Activated T-cell treated with anti-CD3 and anti-CD28 coated beads, Interleukin-2, amount 50 U/mL, for 4 hours (primary cell): ENCODE results near the gene PARN. TPM values are rescaled to one million over a fixed set of nuclear protein-coding genes. Genes with fewer than 3 reads are reported as not detected.

ENCODE experiments used
- ATAC-seq, 2 donors: fragments of 200-7000 bp; cut with Tn5 transposase; one replicate each; pipeline ENCODE4 v1.10.0; 2021
- DNase-seq: peaks from one replicate; pipeline ENCODE4 v3.0.0-alpha.2; 2020
- H3K27me3 Mint-ChIP-seq: one replicate; pipeline ENCODE4 v1.8.0; 2021; ENCODE audit warnings: low read depth, mixed read lengths
- H3K36me3 Mint-ChIP-seq: one replicate; pipeline ENCODE4 v1.8.0; 2022; ENCODE audit warnings: mixed read lengths; ENCODE audit not compliant: insufficient read depth
- H3K4me1 Mint-ChIP-seq: one replicate; pipeline ENCODE4 v1.8.0; 2021; ENCODE audit warnings: low read depth, mixed read lengths
- H3K4me3 Mint-ChIP-seq: one replicate; pipeline ENCODE4 v1.8.0; 2021; ENCODE audit warnings: mild to moderate bottlenecking, moderate library complexity, mixed read lengths
- H3K9me3 Mint-ChIP-seq: one replicate; pipeline ENCODE4 v1.8.0; 2021; ENCODE audit warnings: mixed read lengths
- total RNA-seq, 3 donors: library from RNA; stranded (reverse); gene quantifications; one replicate each; pipeline ENCODE4 v1.2.1, GENCODE V29; 2021

Gene PARN
- total RNA-seq, 3 donors from 2014 or later = 45.0 to 52.8 (median 47.3) TPM

DNA sequence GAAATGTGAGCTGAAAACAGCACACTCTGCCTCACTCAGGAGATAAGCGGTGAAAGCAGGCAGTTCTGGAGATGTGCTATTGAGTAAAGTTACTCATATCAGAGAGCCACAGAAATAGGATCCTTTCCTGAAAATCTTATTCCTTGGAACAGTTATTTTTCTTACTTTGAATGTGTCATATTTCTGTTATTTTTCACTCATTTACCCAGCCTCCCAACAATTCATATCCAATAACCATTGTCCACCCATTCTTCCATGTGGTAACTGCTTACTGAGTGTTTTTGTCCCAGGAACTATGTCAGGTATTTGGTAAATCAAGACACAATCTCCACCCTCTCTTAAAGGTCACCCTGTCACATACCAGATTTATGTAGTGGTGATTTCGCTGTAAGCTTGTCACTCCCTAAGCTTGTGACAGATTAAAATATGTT, 144.9 kb downstream of the PARN start:
- peaks cover 17% of the 10 kb centered on the region for H3K4me1 Mint-ChIP-seq
- peaks cover 20% of the 10 kb centered on the region for H3K36me3 Mint-ChIP-seq
- DNase-seq (no peak), ATAC-seq (no peak)
- no peaks in the 10 kb centered on the region for H3K9me3 Mint-ChIP-seq
- no peaks in the 10 kb centered on the region for H3K27me3 Mint-ChIP-seq
- no peak overlapping the region for H3K4me3 Mint-ChIP-seq

DNA sequence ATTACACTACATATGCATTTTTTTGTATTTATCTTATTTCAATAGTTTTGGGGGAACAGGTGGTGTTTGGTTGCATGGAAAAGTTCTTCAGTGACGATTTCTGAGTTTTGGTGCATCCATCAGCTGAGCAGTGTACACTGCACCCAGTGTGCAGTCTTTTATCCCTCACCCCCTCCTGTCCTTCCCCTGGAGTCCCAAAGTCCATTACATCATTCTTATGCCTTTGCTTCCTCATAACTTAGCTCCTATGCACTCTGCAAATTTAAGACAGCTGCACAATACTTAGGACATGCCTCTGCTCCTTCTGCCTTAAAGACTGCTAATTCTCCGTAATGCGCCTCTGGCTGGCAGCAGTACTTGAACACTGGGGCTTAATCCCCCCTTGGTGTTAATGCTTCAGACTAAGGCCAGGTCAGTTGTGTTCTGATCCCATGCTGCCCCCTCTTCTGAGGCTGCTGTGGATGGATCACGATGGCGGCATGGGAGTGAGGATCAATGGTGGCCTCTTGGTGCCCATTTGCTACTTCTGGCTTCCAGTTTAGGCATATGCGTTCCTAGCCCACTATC, 146.2 kb downstream of the PARN start:
- DNase-seq (no peak), ATAC-seq (no peak)
- peaks cover 29% of the 10 kb centered on the region for H3K36me3 Mint-ChIP-seq
- H3K9me3 Mint-ChIP-seq = no peaks in the 10 kb centered on the region
- no peaks in the 10 kb centered on the region for H3K27me3 Mint-ChIP-seq
- H3K4me1 Mint-ChIP-seq = peaks cover 14% of the 10 kb centered on the region
- H3K4me3 Mint-ChIP-seq = no peak overlapping the region

DNA sequence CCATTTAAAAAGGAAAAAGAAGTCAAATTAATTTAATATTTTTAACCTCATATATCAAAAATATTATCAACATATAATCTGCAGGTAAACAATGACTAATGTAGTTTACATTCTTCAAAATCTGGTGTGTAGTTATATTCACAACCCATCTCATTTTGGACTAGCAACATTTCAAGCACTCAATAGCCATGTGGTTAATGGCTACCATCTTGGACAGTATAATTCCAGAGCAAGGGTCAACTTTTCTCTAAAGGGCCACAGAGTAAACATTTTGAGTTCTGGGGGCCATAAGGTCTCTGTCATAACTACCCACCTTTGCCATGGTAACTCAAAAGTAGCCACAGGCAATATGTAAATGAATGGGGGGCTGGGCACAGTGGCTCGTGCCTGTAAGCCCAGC, 153.9 kb downstream of the PARN start:
- no peaks in the 10 kb centered on the region for H3K9me3 Mint-ChIP-seq
- no peak for ATAC-seq
- H3K36me3 Mint-ChIP-seq = peaks cover 35% of the 10 kb centered on the region
- H3K4me1 Mint-ChIP-seq = no peaks in the 10 kb centered on the region
- no peak for DNase-seq
- no peak overlapping the region for H3K4me3 Mint-ChIP-seq
- H3K27me3 Mint-ChIP-seq = no peaks in the 10 kb centered on the region

DNA sequence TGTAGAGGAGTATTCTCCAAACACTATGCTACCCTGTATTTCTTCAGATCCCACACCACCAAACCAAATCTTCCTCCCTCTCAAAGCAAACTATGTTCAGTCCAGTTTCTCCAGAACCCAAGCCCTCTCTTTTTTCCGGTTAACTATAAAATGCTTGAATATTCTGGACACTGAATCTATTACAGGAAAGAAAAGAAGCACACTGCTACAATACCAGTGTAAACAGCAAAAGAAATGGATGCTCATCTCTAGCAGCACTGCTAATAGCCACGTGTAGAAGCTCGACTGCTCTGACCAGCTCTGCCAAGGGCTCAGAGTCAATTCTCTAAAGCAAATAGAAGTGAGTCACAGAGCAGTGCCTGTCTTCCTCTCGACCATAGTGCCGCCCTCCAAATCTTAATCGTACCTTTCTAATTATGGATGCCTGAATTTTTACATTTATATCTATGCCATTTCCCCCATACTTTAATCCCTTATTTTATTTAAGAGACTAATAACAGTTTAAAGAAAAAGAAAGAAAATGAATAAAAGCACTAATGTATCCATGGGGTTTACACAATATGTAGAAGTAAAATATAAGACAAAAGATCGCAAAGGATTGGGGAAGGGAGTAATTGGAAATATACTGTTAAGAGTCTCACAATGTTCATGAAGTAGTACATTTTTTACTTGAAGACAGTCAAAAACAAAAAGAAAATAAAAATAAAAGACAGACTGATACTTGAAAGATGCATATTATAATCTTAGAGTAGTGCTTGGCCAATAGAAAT, 154.5 kb downstream of the PARN start:
- ATAC-seq = no peak
- Mint-ChIP-seq H3K36me3 (peaks cover 31% of the 10 kb centered on the region), H3K4me3 (no peak overlapping the region), H3K9me3 (no peaks in the 10 kb centered on the region), H3K4me1 (no peaks in the 10 kb centered on the region), H3K27me3 (no peaks in the 10 kb centered on the region)
- DNase-seq = no peak

DNA sequence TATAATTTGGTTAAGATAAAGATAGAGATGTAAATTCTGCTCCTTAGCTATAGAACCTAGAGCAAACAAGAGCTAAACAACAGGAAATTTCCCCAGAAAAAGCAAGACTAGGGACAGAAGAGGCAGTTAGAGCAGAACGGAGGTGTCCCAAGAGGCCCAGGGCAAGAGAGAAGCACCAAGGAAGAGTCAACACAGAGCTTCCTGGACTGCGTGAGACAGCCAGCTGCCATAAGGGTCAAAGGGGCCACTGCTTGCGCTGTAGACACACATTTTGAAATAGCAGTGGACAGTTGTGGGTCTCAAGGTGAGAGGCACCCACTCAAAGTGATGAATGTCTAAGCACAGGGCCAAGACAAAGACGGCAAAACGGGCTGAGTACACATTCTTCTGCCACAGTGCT, 156.6 kb downstream of the PARN start:
- H3K4me1 Mint-ChIP-seq = no peaks in the 10 kb centered on the region

DNA sequence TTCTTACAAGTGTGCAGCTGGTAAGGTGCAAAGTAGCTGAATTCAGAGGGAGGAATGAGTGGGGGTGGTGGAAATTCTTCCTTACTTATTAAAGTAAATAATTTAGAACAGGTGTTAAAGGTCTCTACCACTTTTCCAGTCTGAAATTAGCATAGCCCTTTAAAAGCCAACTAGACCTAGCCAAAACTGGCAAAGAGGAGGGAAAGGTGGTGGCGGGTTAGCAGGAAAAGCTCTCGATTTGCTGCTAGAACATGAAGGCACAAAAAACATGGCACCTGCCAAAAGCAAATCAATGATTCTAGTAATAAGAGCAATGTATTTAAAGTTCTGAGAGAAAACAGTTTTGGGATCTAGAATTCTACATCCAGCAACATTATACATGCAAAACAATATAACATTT, 157.7 kb downstream of the PARN start:
- Mint-ChIP-seq H3K9me3 (no peaks in the 10 kb centered on the region), H3K27me3 (no peaks in the 10 kb centered on the region), H3K4me1 (no peaks in the 10 kb centered on the region), H3K36me3 (peaks cover 23% of the 10 kb centered on the region), H3K4me3 (no peak overlapping the region)
- DNase-seq (no peak), ATAC-seq (no peak)

More for the DNA sequence above, 156.6 kb downstream of the PARN start:
- no peak overlapping the region for H3K4me3 Mint-ChIP-seq
- no peaks in the 10 kb centered on the region for H3K9me3 Mint-ChIP-seq
- peaks cover 19% of the 10 kb centered on the region for H3K36me3 Mint-ChIP-seq
- no peak for DNase-seq
- no peak for ATAC-seq
- no peaks in the 10 kb centered on the region for H3K27me3 Mint-ChIP-seq

DNA sequence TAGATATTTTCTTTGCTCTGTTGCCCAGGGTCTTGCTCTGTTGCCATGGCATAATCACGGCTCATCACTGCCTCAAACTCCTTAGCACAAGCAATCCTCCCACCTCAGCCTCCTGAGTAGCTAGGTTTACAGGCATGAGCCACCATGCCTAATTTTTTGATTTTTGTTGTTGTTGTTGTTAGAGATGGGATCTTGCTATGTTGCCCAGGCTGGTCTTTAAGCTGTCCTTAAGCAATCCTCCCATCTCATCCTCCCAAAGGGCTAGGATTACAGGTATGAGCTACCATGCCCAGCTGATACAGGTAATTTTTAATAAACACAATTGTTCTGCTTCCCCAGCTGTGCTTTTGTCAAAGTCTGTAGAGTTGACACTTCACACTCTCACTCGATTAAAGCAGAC, 159.3 kb downstream of the PARN start:
- Mint-ChIP-seq H3K27me3 (no peaks in the 10 kb centered on the region), H3K36me3 (peaks cover 28% of the 10 kb centered on the region), H3K9me3 (no peaks in the 10 kb centered on the region), H3K4me3 (no peak overlapping the region), H3K4me1 (no peaks in the 10 kb centered on the region)
- no peak for DNase-seq
- ATAC-seq = no peak

DNA sequence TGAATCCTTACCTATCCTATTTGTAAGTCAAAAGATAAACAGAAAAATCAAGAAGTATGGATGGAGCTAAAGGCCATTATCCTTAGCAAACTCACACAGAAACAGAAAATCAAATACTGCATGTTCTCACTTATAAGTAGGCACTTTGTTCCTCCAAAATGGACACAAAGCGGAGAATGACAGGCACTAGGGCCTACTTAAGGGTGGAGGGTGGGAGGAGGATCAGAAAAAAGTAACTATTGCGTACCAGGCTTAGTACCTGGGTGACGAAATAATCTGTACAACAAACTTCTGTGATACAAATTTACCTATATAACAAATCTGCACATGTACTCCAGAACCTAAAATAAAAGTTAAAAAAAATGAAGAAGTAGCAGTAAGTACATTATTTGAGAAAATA, 164.3 kb downstream of the PARN start:
- peaks cover 47% of the 10 kb centered on the region for H3K36me3 Mint-ChIP-seq
- no peaks in the 10 kb centered on the region for H3K27me3 Mint-ChIP-seq
- peaks cover 4% of the 10 kb centered on the region for H3K9me3 Mint-ChIP-seq
- ATAC-seq (no peak), DNase-seq (no peak)
- H3K4me3 Mint-ChIP-seq = no peak overlapping the region
- H3K4me1 Mint-ChIP-seq = no peaks in the 10 kb centered on the region

DNA sequence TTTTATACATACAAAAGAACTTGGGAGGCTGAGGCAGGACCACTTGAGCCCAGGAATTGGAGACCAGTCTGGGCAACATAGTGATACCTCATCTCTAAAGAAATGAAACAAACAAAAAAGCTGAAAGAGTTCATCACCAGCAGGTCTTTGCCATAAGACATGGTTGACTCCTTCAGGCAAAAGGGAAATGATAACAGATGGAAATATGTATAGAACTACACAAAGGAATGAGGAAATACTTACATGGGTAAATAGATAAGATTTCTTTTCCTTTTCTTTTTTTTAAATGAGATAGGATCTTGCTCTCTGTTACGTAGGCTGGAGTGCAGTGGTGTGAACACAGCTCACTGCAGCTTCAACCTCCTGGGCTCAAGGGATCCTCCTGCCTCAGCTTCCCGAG, 165.3 kb downstream of the PARN start:
- Mint-ChIP-seq H3K27me3 (no peaks in the 10 kb centered on the region), H3K4me3 (no peak overlapping the region), H3K9me3 (peaks cover 4% of the 10 kb centered on the region), H3K36me3 (peaks cover 49% of the 10 kb centered on the region), H3K4me1 (no peaks in the 10 kb centered on the region)
- DNase-seq (no peak), ATAC-seq (no peak)

DNA sequence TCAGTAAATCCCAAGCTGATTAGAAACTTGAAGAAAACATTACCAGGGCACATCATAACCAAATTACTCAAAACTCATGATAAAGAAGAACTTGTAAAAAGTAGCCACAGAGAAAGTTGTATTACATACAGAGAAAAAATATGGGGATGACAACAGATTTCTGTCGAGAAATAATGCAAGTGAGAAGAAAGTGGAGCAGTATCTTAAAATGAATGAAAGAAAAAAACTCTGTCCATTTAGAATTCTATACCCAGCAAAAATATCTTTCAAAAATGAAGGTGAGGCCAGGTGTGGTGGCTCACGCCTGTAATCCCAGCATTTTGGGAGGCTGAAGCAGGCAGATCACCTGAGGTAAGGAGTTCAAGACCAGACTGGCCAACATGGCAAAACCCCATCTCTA, 165.9 kb downstream of the PARN start:
- Mint-ChIP-seq H3K27me3 (no peaks in the 10 kb centered on the region), H3K4me3 (no peak overlapping the region)
- ATAC-seq = no peak

DNA sequence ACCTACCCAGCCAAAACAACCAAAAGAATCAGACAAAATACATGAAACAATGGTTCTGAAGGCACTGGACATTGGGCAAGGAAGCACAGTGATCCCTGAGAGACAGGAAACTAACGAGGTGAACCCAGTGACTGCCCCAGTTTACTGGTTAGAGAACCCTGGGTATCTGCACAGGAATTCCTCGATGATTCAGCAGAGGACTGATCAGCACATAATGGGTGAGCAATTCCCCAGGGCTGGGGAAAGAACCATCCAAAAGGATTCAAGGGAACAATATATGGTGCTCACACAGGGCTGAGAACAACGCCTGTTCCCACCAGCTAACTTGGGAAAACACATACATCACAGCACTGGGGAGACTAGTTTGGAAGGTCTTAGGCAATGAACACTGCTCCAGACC, 167.2 kb downstream of the PARN start:
- ATAC-seq = no peak

More for the DNA sequence above, 165.9 kb downstream of the PARN start:
- DNase-seq = no peak
- Mint-ChIP-seq H3K4me1 (no peaks in the 10 kb centered on the region), H3K9me3 (peaks cover 4% of the 10 kb centered on the region), H3K36me3 (peaks cover 49% of the 10 kb centered on the region)

DNA sequence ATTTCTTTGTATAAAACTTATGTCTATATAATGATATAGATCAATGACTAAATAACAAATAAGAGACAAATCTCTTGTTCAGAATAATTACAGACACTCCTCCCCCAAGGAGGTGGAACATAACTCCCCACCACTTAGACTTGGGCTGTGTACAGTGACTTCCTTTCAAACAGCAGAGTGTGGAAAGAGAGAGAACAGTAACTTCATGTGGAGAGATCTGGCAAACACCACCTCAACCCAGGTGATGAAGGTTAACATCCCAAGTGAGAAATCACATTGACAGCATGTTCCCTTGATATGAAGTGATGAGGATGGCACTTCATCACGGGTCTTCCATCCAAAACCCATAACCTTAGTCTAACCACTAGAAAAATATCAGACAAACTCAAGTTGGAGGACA, 169.3 kb downstream of the PARN start:
- ATAC-seq = no peak

More for the DNA sequence above, 167.2 kb downstream of the PARN start:
- DNase-seq = no peak
- Mint-ChIP-seq H3K36me3 (peaks cover 45% of the 10 kb centered on the region), H3K27me3 (no peaks in the 10 kb centered on the region), H3K4me1 (no peaks in the 10 kb centered on the region), H3K9me3 (peaks cover 4% of the 10 kb centered on the region), H3K4me3 (no peak overlapping the region)

DNA sequence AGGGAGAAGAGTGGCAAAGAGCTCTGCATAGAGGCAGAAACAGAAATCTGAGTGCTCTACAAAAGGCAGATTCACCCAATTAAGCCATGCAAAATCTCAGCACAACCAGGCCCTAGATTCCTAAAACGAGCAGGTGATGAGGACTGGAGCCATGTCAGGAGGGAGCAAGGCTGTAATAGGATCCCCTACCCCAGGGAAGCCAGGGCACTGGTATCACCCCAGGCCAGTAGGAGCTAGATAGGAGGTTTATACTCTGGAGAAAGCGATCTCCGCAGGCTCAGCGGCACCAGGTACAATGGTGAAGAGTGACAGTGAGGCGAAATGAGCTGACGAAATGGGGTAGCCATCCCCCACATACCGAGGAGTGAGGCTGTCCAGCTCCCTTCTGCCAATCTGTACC, 171.5 kb downstream of the PARN start:
- Mint-ChIP-seq H3K4me1 (no peaks in the 10 kb centered on the region), H3K9me3 (no peaks in the 10 kb centered on the region), H3K4me3 (no peak overlapping the region), H3K36me3 (peaks cover 29% of the 10 kb centered on the region), H3K27me3 (no peaks in the 10 kb centered on the region)
- ATAC-seq (no peak), DNase-seq (no peak)

More for the DNA sequence above, 169.3 kb downstream of the PARN start:
- no peaks in the 10 kb centered on the region for H3K27me3 Mint-ChIP-seq
- peaks cover 4% of the 10 kb centered on the region for H3K9me3 Mint-ChIP-seq
- no peak overlapping the region for H3K4me3 Mint-ChIP-seq
- peaks cover 35% of the 10 kb centered on the region for H3K36me3 Mint-ChIP-seq
- H3K4me1 Mint-ChIP-seq = no peaks in the 10 kb centered on the region
- DNase-seq = no peak

DNA sequence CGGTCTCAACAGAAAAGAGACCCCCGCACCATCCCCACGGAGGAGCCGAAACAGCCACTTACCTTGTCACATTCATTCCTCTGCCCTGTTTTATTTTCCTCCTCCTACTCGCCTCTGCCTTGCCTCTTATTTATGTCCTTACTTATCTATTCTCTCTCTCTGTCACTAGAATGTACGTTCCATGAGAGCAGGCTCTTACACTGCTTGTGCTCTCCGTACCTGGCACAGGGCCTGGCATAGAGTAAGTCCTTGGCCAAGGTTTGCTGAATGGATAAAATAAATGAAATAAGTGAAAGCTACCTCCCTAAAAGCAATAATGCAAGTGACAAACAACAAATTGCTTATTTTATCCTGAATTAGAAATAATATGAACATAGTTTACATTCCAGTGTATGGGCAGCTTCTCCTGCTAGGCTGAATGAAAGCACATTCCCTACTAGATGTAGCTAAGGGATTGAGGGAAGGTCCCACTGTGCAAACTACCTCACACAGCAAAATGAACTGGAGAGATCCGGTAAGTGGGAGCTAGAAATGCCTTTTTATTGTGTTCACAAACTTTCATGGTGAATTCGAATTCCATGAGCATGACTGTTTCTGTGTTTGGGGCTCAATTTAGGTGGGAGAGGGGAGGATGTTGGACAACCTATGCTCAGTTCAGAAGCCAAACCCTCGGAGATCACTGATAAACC, 173.1 kb downstream of the PARN start:
- ATAC-seq = no peak
- DNase-seq = no peak
- no peaks in the 10 kb centered on the region for H3K4me1 Mint-ChIP-seq
- H3K36me3 Mint-ChIP-seq = peaks cover 23% of the 10 kb centered on the region
- H3K27me3 Mint-ChIP-seq = no peaks in the 10 kb centered on the region
- H3K9me3 Mint-ChIP-seq = no peaks in the 10 kb centered on the region
- no peak overlapping the region for H3K4me3 Mint-ChIP-seq

DNA sequence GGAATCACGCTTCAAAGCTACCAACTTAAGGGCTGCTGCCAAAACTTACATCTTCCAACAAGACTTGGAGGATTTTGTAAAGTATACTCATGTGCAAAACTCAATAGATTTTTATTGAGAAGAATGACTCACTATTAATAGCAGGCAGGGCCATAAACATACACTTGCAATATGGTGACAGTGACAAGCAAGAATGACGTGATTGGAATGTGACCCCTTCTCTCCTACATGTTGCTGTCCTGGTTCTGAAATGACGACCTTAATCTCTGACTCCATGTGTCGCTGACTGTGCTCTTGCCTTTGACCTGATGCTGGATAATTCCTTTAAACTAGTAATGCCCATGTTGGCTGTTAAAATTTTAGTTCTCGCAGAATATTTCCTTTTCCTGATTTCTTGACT, 174.5 kb downstream of the PARN start:
- Mint-ChIP-seq H3K4me3 (no peak overlapping the region), H3K9me3 (no peaks in the 10 kb centered on the region), H3K27me3 (no peaks in the 10 kb centered on the region), H3K36me3 (peaks cover 11% of the 10 kb centered on the region), H3K4me1 (no peaks in the 10 kb centered on the region)
- ATAC-seq (no peak), DNase-seq (no peak)
